ENCODE results near the gene PLXDC1. TPM values are rescaled to one million over a fixed set of nuclear protein-coding genes. Genes with fewer than 3 reads are reported as not detected.
"Not testable (repeated sequence)": the region's sequence is repeated elsewhere in the genome, so short reads cannot be mapped to it uniquely, and the experiment has no call there.

The PLXDC1 gene
- total RNA-seq, 2 experiments from 2014 or later = 1.2 to 2.2 TPM

DNA sequence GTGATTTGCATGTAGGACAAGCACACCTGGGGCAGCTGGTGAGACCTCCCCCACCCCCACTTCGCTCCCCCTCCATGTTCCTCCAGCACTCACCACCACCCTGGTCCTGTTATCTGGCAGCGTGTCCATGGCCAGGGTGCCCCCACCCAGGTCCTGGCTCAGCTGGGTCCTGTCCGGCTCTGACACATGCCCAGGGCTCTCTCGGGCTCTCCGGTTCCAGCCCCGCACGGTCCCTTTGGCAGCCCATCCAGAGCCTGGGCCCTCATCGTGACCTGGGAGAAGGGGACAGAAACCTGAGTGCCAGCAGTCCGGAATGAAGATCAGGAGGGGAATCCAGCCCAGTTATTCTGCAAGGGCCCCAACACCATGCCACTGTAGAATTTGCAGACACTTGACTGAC lies 11.9 kb downstream of the PLXDC1 start:
- Mint-ChIP-seq H3K9me3 (no peaks in the 10 kb centered on the region), H3K27me3 (no peaks in the 10 kb centered on the region), H3K4me1 (ENCODE audit: low read depth) (no peaks in the 10 kb centered on the region), H3K36me3 (no peaks in the 10 kb centered on the region), H3K4me3 (no peak overlapping the region), H3K27ac (no peak overlapping the region)
- POLR2A ChIA-PET = no interaction called here
- DNase-seq = no peak
- CTCF ChIA-PET = no interaction called here
- intact Hi-C loops (cut with micrococcal nuclease) = no loop called here

DNA sequence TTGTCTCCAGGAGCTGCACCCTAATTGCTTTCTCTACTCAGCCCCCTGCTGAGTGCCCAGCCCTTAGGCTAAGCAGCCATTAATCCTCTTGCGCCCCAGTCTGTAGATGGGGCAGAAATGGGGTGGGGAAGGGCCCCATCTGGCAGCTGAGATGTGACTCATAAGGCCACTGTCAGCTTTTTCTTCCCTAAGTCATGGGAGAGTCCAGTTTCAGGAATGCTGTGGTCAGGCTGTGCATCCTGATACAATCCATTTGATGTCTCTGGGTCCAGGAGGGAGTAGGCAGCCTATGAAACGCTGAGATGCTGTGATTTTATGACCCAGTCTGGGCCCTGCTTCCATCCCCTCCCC lies 12.3 kb downstream of the PLXDC1 start:
- Mint-ChIP-seq H3K27ac (no peak overlapping the region), H3K27me3 (no peaks in the 10 kb centered on the region), H3K4me3 (no peak overlapping the region), H3K9me3 (no peaks in the 10 kb centered on the region), H3K4me1 (ENCODE audit: low read depth) (no peaks in the 10 kb centered on the region), H3K36me3 (no peaks in the 10 kb centered on the region)
- POLR2A ChIA-PET = no interaction called here
- no peak for DNase-seq
- CTCF ChIA-PET = no interaction called here
- intact Hi-C loops (cut with micrococcal nuclease) = no loop called here

DNA sequence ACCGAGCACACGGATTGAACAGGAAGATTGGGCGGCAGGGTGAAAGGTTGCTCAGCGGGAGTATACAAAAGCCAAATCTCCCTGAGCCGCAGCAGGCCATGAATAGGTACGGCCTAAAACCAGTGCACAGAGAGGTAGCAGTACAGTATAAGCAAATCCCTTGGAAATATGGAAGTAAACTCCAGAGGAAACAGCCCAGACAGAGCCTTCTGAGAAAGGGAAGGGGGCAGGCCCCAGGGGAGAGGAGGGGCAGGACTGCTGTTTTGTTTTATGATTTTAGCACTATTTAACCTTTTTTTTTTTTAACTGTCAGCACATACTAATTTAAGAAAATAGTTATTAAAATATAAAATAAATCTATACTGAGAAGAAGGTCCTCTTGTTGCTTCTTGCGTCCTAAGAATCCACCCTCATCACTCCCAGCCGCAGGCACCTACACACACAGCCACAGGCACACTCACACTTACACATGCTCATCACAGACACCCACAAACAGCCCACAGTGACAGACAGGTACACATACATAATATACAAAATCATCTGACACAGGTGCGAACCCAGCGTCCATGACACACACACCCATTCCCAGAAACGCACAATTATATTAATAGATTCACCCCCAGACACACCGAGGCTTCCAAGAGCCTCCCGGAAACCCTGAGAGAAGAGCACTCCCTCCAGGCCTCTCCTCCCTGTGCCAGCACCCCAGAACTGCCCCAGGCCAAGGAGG lies 12.8 kb downstream of the PLXDC1 start:
- H3K27ac Mint-ChIP-seq = no peak overlapping the region
- H3K4me3 Mint-ChIP-seq = no peak overlapping the region
- intact Hi-C loops (cut with micrococcal nuclease) = no loop called here
- H3K9me3 Mint-ChIP-seq = no peaks in the 10 kb centered on the region
- no peaks in the 10 kb centered on the region for H3K36me3 Mint-ChIP-seq
- ChIA-PET CTCF (no interaction called here), POLR2A (no interaction called here)
- no peak for DNase-seq
- no peaks in the 10 kb centered on the region for H3K27me3 Mint-ChIP-seq
- H3K4me1 Mint-ChIP-seq (ENCODE audit: low read depth) = no peaks in the 10 kb centered on the region

DNA sequence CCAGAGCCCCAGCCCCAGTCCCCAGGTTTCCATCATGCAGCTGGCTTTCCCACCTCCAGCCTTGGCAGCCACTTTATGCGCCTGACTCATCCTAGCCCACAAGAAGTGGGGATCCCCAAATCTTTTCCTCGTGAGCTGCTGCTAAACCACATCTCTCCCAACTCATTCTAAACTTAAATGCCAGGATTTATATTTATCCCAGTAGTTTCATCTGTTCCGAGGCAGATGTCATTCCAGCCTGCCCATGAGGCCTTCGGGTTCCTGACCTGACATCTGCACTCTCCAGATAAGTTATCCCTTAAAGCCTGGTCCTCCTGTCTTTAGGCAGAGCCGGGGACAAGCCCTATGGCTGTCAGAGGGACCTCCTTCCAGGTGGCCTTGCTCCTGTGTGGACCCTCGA lies 16.6 kb downstream of the PLXDC1 start:
- intact Hi-C loops (cut with micrococcal nuclease) = no loop called here
- H3K36me3 Mint-ChIP-seq = no peaks in the 10 kb centered on the region
- H3K27me3 Mint-ChIP-seq = no peaks in the 10 kb centered on the region
- POLR2A ChIA-PET = no interaction called here
- H3K4me1 Mint-ChIP-seq (ENCODE audit: low read depth) = no peaks in the 10 kb centered on the region
- no peaks in the 10 kb centered on the region for H3K9me3 Mint-ChIP-seq
- CTCF ChIA-PET = interaction anchor here (1.4 kb wide), 1 partner anchor 152 kb away, joined by 4 read pairs; no protein-coding TSS in a partner anchor
- H3K4me3 Mint-ChIP-seq = no peak overlapping the region
- DNase-seq = no peak
- no peak overlapping the region for H3K27ac Mint-ChIP-seq

DNA sequence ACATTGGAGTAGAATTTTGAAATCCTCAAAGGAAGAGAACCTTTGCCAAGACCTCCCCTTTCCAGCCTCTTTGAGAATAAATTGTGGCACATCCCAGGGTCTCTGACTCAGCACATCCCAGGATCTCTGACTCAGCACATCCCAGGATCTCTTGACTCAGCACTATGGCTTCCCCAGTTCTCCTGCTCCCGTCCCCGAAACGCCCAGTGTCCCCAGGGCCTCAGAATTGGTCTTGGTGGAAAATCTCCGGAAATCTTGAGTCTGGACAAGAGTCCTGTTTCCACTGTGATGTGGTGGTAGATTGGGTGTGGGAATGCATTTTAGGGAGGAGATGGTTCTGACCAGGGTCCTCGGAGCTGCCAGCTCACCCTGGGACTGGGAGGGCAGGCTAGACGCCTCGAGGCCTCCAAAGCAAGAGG lies 19.2 kb downstream of the PLXDC1 start:
- Mint-ChIP-seq H3K4me1 (ENCODE audit: low read depth) (no peaks in the 10 kb centered on the region), H3K27ac (no peak overlapping the region), H3K36me3 (no peaks in the 10 kb centered on the region), H3K9me3 (no peaks in the 10 kb centered on the region), H3K4me3 (no peak overlapping the region), H3K27me3 (no peaks in the 10 kb centered on the region)
- intact Hi-C loops (cut with micrococcal nuclease) = no loop called here
- CTCF ChIA-PET = no interaction called here
- POLR2A ChIA-PET = no interaction called here
- DNase-seq = no peak

DNA sequence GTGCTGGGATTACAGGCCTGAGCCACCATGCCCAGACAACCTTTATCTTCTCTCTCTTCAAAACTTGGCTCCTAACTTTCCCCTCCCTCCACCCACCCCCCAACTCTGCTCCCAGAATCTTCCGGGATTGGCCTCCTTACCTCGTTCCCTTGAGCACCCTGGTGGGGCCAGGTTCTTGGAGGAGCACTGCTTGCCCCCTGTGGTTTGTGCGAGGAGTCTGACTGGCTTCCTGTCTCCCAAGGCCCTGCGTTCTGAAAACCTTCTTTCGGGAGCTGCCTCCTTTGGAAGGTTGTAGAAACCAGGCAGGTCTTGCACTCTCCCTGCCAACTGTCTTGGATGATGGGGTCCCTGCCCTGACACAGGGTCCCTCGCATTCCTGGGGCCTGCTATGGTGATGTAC lies 19.8 kb downstream of the PLXDC1 start:
- Mint-ChIP-seq H3K36me3 (no peaks in the 10 kb centered on the region), H3K4me3 (no peak overlapping the region), H3K27ac (no peak overlapping the region), H3K4me1 (ENCODE audit: low read depth) (no peaks in the 10 kb centered on the region), H3K9me3 (no peaks in the 10 kb centered on the region), H3K27me3 (no peaks in the 10 kb centered on the region)
- ChIA-PET POLR2A (no interaction called here), CTCF (no interaction called here)
- intact Hi-C loops (cut with micrococcal nuclease) = no loop called here
- no peak for DNase-seq

DNA sequence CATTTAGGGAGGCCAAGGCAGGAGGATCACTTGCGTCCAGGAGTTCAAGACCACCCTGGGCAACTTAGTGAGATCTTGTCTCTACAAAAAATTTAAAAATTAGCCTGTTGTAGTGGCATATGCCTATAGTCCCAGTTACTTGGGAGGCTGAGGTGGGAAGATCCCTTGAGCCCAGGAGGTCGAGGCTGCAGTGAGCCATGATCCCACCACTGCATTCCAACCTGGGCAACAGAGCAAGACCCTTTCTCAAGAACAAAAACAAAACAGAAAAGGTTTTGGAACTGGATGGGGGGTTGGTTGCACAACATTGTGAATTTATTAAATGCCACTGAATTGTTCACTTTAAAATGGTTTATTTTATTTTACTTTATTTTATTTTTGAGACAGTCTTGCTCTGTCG lies 21.2 kb downstream of the PLXDC1 start:
- H3K9me3 Mint-ChIP-seq = no peaks in the 10 kb centered on the region
- no peaks in the 10 kb centered on the region for H3K27me3 Mint-ChIP-seq
- POLR2A ChIA-PET = no interaction called here

DNA sequence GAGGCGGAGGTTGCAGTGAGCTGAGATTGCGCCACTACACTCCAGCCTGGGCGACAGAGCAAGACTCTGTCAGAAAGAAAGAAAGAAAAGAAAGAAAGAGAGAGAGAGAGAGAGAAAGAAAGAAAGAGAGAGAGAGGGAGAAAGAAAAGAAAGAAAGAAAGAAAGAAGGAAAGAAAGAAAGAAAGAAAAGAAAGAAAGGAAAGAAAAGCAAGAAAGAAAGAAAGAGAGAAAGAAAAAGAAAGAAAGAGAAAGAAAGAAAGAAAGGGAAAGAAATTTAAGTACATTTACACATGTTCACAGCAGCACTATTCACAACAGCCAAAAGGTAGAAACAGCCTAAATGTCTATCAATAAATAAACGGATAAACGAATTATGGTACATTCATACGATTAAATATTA lies 21.9 kb downstream of the PLXDC1 start:
- H3K27ac Mint-ChIP-seq; DNase-seq; POLR2A ChIA-PET; CTCF ChIA-PET; H3K27me3 Mint-ChIP-seq; intact Hi-C loops (cut with micrococcal nuclease); H3K36me3 Mint-ChIP-seq; H3K4me1 Mint-ChIP-seq (ENCODE audit: low read depth); H3K9me3 Mint-ChIP-seq; H3K4me3 Mint-ChIP-seq: not testable (repeated sequence)

More for the DNA sequence above, 21.2 kb downstream of the PLXDC1 start:
- no peak overlapping the region for H3K27ac Mint-ChIP-seq
- H3K4me1 Mint-ChIP-seq (ENCODE audit: low read depth) = no peaks in the 10 kb centered on the region
- H3K36me3 Mint-ChIP-seq = no peaks in the 10 kb centered on the region
- H3K4me3 Mint-ChIP-seq = no peak overlapping the region
- intact Hi-C loops (cut with micrococcal nuclease) = no loop called here
- CTCF ChIA-PET = no interaction called here
- no peak for DNase-seq

DNA sequence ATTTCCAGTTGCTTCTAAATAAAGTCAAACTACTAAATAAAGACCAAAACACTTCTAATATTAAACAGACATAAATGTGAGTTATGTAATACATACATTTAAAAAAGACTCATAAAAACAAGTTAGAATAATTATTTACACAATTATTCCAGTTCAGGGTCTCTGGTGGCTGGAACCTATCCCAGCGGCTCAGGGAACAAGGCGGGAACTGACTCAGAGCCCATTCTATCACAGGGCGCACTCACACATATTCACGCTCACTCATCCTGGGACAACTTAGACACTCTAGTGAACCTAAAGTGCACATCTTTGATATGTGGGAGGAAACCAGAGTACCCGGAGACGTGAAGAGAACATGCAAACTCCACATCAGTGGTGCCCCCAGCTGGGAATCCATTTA lies 25.0 kb downstream of the PLXDC1 start:
- Mint-ChIP-seq H3K36me3 (no peaks in the 10 kb centered on the region), H3K9me3 (no peaks in the 10 kb centered on the region), H3K4me3 (no peak overlapping the region), H3K27ac (no peak overlapping the region), H3K27me3 (no peaks in the 10 kb centered on the region), H3K4me1 (ENCODE audit: low read depth) (no peaks in the 10 kb centered on the region)
- POLR2A ChIA-PET = interaction anchor here (0.6 kb wide), 1 partner anchor 24 kb away, joined by 3 read pairs; no protein-coding TSS in a partner anchor
- CTCF ChIA-PET = interaction anchor here (0.9 kb wide), 1 partner anchor 39 kb away, joined by 3 read pairs; no protein-coding TSS in a partner anchor
- no peak for DNase-seq
- intact Hi-C loops (cut with micrococcal nuclease) = no loop called here

DNA sequence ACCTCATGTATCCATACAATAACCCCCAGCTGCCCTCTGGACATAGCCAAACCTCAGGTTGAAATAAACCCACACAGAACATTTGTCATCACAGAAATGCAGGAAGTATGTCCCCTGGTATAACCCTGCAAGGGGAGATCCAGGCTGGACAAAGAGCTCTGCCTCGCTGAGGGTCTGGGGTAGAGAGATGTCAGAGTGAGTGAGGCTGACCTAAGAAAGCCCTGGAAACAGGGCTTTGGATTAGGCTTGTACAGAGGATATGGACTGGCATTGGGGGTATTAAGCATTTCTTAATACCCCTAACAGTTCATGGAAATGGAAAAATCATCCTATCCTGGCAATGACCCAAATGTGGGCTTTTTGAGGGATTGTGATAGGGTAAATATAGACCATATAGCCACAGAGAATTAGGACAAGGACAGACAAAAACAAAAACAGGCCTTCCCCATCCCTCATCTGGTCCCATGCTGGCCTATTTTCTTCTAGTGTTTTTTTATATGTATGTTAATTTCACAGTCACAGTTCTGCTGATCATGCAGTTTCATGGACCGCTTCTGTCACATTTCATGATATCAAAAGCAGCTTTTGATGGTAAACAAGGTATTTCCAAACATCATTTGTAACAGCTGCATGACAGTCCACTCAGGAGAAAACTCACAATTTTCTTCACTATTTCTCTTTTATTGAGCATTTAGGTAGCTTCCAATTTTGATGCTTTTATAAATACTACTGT lies 26.1 kb downstream of the PLXDC1 start:
- POLR2A ChIA-PET = no interaction called here
- H3K36me3 Mint-ChIP-seq = no peaks in the 10 kb centered on the region
- no peak overlapping the region for H3K4me3 Mint-ChIP-seq
- H3K27me3 Mint-ChIP-seq = no peaks in the 10 kb centered on the region
- intact Hi-C loops (cut with micrococcal nuclease) = no loop called here
- H3K4me1 Mint-ChIP-seq (ENCODE audit: low read depth) = no peaks in the 10 kb centered on the region
- no peak for DNase-seq
- no peak overlapping the region for H3K27ac Mint-ChIP-seq
- CTCF ChIA-PET = no interaction called here
- H3K9me3 Mint-ChIP-seq = no peaks in the 10 kb centered on the region

DNA sequence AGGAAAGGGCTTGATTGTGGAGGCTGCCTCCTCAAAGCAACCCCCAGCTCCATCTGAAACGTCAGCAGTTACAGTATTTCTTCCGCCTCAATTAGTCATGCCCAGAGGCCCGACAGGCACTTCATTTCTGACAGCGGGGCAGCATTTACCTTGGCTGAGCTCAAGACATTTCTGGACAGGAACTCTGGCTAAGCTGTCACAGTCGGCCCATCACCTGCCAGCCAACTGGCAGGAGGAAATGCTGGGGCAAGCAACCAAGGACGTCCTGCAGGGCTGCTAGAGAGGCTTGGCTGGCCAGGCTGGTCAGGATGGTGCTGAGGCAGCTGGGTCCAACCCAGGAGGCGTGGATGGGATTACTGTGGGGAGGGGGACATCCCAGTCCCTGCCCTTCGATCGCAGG lies 27.8 kb downstream of the PLXDC1 start:
- ChIA-PET POLR2A (no interaction called here), CTCF (no interaction called here)
- H3K4me3 Mint-ChIP-seq = no peak overlapping the region
- no peaks in the 10 kb centered on the region for H3K9me3 Mint-ChIP-seq
- no peaks in the 10 kb centered on the region for H3K36me3 Mint-ChIP-seq
- H3K27me3 Mint-ChIP-seq = no peaks in the 10 kb centered on the region
- no peak for DNase-seq
- intact Hi-C loops (cut with micrococcal nuclease) = no loop called here
- no peaks in the 10 kb centered on the region for H3K4me1 Mint-ChIP-seq (ENCODE audit: low read depth)
- no peak overlapping the region for H3K27ac Mint-ChIP-seq

DNA sequence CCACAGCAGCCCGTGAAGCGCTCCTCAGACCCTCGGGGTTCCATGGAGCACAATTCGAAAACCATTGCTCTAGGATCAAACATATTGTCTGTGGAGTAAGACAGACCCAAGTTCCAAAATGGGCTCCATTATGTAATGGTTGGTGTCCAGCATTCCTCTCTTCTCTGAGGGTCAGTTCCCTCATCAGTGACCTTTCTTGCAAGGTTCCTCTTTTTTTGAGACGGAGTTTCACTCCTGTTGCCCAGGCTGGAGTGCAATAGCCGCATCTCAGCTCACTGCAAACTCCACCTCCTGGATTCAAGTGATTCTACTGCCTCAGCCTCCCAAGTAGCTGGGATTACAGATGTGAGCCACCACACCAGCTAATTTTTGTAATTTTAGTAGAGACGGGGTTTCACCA lies 28.4 kb downstream of the PLXDC1 start:
- intact Hi-C loops (cut with micrococcal nuclease) = no loop called here
- no peaks in the 10 kb centered on the region for H3K4me1 Mint-ChIP-seq (ENCODE audit: low read depth)
- CTCF ChIA-PET = interaction anchor here (1.4 kb wide), 1 partner anchor 140 kb away, joined by 6 read pairs; no protein-coding TSS in a partner anchor
- H3K9me3 Mint-ChIP-seq = no peaks in the 10 kb centered on the region
- no peaks in the 10 kb centered on the region for H3K36me3 Mint-ChIP-seq
- H3K27me3 Mint-ChIP-seq = no peaks in the 10 kb centered on the region
- no peak overlapping the region for H3K27ac Mint-ChIP-seq
- H3K4me3 Mint-ChIP-seq = no peak overlapping the region
- DNase-seq = no peak
- POLR2A ChIA-PET = no interaction called here

DNA sequence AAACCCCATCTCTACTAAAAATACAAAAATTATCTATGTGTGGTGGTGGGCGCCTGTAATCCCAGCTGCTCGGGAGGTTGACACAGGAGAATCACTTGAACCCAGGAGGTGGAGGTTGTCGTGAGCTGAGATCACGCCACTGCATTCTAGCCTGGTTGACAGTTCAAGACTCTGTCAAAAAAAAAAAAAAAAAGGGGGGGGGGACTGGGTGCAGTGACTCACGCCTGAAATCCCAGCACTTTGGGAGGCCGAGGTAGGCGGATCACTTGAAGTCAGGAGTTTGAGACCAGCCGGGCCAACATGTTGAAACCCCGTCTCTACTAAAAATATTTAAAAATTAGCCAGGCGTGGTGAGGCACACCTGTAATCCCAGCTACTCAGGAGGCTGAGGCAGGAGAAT lies 29.5 kb downstream of the PLXDC1 start:
- DNase-seq; intact Hi-C loops (cut with micrococcal nuclease); POLR2A ChIA-PET; H3K27me3 Mint-ChIP-seq; H3K27ac Mint-ChIP-seq; H3K4me1 Mint-ChIP-seq (ENCODE audit: low read depth); H3K9me3 Mint-ChIP-seq; H3K36me3 Mint-ChIP-seq; H3K4me3 Mint-ChIP-seq: not testable (repeated sequence)
- CTCF ChIA-PET = interaction anchor here (1.4 kb wide), 1 partner anchor 139 kb away, joined by 6 read pairs; no protein-coding TSS in a partner anchor
